GM20000 (cell line): ENCODE data around the gene ASTN1.

Source experiments
- DNase-seq: peaks from one replicate; pipeline ENCODE4 v3.0.0; 2012; ENCODE audit warnings: low spot score
- CTCF ChIP-seq: IDR thresholded peaks from 2 replicates; pipeline ENCODE4 v1.5.1; 2012; ENCODE audit warnings: mild to moderate bottlenecking, control low read depth; ENCODE audit errors: extremely low read depth, missing control alignments

ASTN1 gene

GRCh38 chr1:177106196-177106595, 58.3 kb downstream of the ASTN1 start:
- DNase-seq: no peak
- TF ChIP-seq CTCF: no peak

DNA sequence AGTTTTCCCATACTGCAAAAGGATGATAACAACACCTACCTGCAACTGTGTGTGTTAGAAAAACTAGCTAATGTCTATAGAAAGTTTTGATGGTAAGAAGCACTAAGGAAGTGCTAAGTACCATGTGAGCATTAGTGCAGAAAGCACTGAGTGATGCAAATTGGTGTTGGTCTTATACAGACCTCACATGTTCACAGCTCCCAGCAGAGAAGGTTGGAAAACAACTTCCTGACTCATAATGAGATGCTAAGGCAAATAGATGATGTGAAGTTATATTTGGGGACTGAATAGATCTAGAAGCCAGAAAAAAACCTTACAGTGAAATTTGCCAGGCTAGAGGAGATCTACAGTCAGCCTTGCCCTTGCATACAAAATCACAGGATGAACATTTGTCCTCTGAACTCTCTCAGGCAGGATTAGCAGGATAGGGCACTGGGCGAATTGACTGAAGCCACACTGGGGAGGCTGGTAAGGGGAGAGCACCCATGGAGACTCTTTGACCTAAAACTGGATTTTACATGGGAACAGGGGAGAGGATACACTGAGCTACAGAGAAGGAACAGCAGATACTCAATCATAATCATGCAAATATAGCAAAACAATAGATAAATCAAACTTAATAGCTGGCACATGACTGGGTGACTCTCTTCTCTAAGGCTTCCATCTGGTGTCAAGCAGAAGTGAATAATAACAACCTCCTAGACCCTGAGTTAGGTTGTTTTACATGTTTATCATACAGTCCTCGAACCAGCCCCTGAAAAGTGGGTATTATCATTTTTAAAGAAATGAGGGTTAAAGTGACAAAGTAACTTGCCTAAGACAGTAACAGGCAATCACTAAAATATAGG, 61.3 kb downstream of the ASTN1 start:
- DNase-seq: no peak
- TF ChIP-seq CTCF: no peak

DNA sequence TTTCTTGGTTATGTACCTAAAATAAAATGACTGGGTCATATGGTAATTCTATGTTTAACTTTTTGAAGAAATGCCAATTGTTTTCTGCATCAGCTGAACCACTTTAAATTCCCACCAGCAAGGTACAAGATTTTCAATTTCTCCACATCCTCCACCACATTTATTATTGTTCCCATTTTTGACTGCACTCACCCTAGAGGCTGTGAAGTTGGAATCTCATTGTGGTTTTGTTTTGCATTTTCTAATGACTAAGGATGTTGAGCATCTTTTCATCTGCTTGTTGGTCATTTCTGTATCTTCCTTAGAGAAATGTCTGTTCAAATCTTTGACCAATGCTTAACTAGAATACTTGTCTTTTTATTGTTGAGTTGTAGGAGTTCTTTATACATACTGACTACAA, 72.5 kb downstream of the ASTN1 start:
- TF ChIP-seq CTCF: no peak
- DNase-seq: no peak

GRCh38 chr1:177091040-177091439, 73.5 kb downstream of the ASTN1 start:
- no peak for DNase-seq
- TF ChIP-seq CTCF: no peak

DNA sequence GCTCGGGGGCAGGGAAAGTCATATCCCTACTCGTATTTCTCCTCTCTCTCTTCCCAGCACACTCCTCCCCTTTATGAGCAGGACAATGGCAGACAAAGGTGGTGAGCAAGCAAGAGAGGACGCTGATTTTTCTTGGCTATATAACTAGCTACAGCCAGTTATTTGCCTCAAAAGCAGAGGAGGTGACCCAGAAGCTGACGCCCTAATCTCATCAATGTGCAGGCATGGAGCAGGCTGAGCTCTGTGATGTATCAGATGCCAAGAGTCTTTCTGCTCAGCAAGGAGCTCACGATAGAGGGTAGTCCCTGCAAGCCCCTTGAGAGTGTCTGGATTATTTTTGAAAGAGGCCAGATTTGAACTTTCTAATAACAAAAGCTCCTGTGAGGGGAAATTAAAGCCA, 75.5 kb downstream of the ASTN1 start:
- DNase-seq: no peak
- no peak for TF ChIP-seq CTCF

- TF ChIP-seq CTCF: no peak
- no peak for DNase-seq
These were observed 81.4 kb downstream of the ASTN1 start for GRCh38 chr1:177082855-177083693.

- TF ChIP-seq CTCF: no peak
- no peak for DNase-seq
These were observed 83.9 kb downstream of the ASTN1 start for GRCh38 chr1:177080564-177080963.
